ENCODE results near the gene SP5. TPM values are rescaled to one million over a fixed set of nuclear protein-coding genes. Genes with fewer than 3 reads are reported as not detected.
A peak's percentile ranks its signal among the peaks of the same experiment; 100 is the strongest.

SP5 gene
- total and polyA plus RNA-seq, 9 of the 15 experiments (the other 6 are each of a cell fraction or from before 2014, with no cell fraction given) = 0.03 to 1.7 (median 0.16) TPM; not detected in 1

DNA sequence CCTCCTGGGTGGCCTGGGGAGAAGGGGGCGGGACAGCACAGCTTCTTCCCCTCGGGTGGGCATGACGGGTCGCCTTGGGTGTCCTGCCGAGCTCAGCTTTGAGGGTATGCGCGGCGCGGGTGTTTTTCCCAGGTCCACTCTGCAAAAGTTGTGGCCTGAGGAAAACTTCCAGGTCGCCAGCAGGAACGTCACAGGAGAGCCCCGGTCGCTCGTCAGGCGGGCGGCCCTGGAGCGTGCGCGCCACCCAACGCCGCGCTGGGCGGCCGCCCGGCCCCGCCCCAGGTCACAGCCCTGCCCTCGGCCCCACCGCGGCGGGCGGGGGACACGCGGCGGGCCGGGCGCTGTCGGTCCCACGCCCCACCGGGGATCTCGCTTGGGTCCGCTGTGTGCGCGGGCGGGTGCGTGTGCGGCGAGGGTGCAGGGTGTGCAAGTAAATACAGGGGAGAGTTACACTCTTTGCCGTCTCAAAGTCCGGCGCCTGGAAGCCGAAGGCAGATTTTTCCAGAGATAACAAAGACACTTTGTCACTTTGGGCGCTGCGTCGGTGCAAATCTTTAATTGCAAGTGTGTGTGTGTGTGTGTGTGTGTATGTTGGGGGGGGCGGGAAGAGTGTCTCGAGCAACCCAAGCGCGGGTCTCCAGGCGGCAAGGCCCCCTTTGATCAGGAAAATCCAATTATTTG lies 616 bp upstream of the SP5 start (continued):
- TF ChIP-seq RAD51 (IDR thresholded peaks at IDR 0.05; ENCODE audit: borderline replicate concordance, low read depth) = no peak
- no peak for TF ChIP-seq OTX1 (CRISPR knock-in tag; IDR thresholded peaks at IDR 0.05)
- TF ChIP-seq, protein P1, sequence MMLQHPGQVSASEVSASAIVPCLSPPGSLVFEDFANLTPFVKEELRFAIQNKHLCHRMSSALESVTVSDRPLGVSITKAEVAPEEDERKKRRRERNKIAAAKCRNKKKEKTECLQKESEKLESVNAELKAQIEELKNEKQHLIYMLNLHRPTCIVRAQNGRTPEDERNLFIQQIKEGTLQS (IDR thresholded peaks at IDR 0.05) = no peak
- TF ChIP-seq, protein P1 (CRISPR knock-in tag; conservative IDR thresholded peaks at IDR 0.05) = 0 out of 2 replicates have a peak, but pooled peaks have one; percentile 1
- TF ChIP-seq, protein P2, sequence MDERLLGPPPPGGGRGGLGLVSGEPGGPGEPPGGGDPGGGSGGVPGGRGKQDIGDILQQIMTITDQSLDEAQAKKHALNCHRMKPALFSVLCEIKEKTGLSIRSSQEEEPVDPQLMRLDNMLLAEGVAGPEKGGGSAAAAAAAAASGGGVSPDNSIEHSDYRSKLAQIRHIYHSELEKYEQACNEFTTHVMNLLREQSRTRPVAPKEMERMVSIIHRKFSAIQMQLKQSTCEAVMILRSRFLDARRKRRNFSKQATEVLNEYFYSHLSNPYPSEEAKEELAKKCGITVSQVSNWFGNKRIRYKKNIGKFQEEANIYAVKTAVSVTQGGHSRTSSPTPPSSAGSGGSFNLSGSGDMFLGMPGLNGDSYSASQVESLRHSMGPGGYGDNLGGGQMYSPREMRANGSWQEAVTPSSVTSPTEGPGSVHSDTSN (CRISPR knock-in tag; IDR thresholded peaks at IDR 0.05; ENCODE audit: low read depth) = no peak
- TF ChIP-seq, protein P2 (tag; conservative IDR thresholded peaks at IDR 0.05; ENCODE audit: low read depth) = no peak
- peak; percentile 88 for TF ChIP-seq RB1 (IDR thresholded peaks at IDR 0.05; ENCODE audit: low read depth)
- TF ChIP-seq, protein P3, sequence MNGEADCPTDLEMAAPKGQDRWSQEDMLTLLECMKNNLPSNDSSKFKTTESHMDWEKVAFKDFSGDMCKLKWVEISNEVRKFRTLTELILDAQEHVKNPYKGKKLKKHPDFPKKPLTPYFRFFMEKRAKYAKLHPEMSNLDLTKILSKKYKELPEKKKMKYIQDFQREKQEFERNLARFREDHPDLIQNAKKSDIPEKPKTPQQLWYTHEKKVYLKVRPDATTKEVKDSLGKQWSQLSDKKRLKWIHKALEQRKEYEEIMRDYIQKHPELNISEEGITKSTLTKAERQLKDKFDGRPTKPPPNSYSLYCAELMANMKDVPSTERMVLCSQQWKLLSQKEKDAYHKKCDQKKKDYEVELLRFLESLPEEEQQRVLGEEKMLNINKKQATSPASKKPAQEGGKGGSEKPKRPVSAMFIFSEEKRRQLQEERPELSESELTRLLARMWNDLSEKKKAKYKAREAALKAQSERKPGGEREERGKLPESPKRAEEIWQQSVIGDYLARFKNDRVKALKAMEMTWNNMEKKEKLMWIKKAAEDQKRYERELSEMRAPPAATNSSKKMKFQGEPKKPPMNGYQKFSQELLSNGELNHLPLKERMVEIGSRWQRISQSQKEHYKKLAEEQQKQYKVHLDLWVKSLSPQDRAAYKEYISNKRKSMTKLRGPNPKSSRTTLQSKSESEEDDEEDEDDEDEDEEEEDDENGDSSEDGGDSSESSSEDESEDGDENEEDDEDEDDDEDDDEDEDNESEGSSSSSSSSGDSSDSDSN (IDR thresholded peaks at IDR 0.05; ENCODE audit: borderline replicate concordance in 1 of 2, low read depth in 2 of 2, low read length in 2 of 2) = no peak
- TF ChIP-seq, protein P4, sequence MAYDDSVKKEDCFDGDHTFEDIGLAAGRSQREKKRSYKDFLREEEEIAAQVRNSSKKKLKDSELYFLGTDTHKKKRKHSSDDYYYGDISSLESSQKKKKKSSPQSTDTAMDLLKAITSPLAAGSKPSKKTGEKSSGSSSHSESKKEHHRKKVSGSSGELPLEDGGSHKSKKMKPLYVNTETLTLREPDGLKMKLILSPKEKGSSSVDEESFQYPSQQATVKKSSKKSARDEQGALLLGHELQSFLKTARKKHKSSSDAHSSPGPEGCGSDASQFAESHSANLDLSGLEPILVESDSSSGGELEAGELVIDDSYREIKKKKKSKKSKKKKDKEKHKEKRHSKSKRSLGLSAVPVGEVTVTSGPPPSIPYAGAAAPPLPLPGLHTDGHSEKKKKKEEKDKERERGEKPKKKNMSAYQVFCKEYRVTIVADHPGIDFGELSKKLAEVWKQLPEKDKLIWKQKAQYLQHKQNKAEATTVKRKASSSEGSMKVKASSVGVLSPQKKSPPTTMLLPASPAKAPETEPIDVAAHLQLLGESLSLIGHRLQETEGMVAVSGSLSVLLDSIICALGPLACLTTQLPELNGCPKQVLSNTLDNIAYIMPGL (CRISPR knock-in tag; IDR thresholded peaks at IDR 0.05) = peak; percentile 58; the same call in 1 of the 2 replicates
- no peak for TF ChIP-seq HIVEP1 (CRISPR knock-in tag; IDR thresholded peaks at IDR 0.05)
- peak; percentile 69; the same call in 1 of the 2 replicates for TF ChIP-seq GTF2E2 (tag; IDR thresholded peaks at IDR 0.05)
- TF ChIP-seq, protein P5, sequence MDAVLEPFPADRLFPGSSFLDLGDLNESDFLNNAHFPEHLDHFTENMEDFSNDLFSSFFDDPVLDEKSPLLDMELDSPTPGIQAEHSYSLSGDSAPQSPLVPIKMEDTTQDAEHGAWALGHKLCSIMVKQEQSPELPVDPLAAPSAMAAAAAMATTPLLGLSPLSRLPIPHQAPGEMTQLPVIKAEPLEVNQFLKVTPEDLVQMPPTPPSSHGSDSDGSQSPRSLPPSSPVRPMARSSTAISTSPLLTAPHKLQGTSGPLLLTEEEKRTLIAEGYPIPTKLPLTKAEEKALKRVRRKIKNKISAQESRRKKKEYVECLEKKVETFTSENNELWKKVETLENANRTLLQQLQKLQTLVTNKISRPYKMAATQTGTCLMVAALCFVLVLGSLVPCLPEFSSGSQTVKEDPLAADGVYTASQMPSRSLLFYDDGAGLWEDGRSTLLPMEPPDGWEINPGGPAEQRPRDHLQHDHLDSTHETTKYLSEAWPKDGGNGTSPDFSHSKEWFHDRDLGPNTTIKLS (IDR thresholded peaks at IDR 0.05; ENCODE audit: borderline replicate concordance, low read depth) = peak; percentile 72
- TF ChIP-seq PRMT5 (CRISPR knock-in tag; IDR thresholded peaks at IDR 0.05) = no peak
- no peak for TF ChIP-seq NCOA1 (IDR thresholded peaks at IDR 0.05; ENCODE audit: low read depth)
- TF ChIP-seq ZNF41 (CRISPR knock-in tag; conservative IDR thresholded peaks at IDR 0.05) = no peak
- 0 out of 2 replicates have a peak, but pooled peaks have one; percentile 22 for TF ChIP-seq ZNF24 (IDR thresholded peaks at IDR 0.05)
- TF ChIP-seq SMAD1 (IDR thresholded peaks at IDR 0.05; ENCODE audit: low read depth, low read length, partially characterized antibody) = peak; percentile 42
- TF ChIP-seq KAT7 (CRISPR knock-in tag; IDR thresholded peaks at IDR 0.05; ENCODE audit: borderline replicate concordance) = no peak
